SU-DHL-6 (cell line): ENCODE results near the gene HELLS.

Source experiments
- EZH2phosphoT487 ChIP-seq: fragments of 200-600 bp; sonication (generic), shearing (Covaris generic); conservative IDR thresholded peaks from 2 replicates; pipeline ENCODE4 v1.6.1; 2018; ENCODE audit warnings: mild to moderate bottlenecking, antibody characterized with exemption, low read length, moderate library complexity, mixed read lengths
- TF ChIP-seq, protein P1 (sequence below): fragments of 200-600 bp; sonication (generic); IDR thresholded peaks from one replicate; pipeline ENCODE4 v1.5.1; 2017; ENCODE audit warnings: antibody characterized with exemption, mild to moderate bottlenecking, low read length, moderate library complexity; ENCODE audit not compliant: insufficient read depth, poor library complexity, severe bottlenecking

GRCh38 chr10:94641480-94641879 lies 95.9 kb downstream of the HELLS start:
- TF ChIP-seq, protein P1, sequence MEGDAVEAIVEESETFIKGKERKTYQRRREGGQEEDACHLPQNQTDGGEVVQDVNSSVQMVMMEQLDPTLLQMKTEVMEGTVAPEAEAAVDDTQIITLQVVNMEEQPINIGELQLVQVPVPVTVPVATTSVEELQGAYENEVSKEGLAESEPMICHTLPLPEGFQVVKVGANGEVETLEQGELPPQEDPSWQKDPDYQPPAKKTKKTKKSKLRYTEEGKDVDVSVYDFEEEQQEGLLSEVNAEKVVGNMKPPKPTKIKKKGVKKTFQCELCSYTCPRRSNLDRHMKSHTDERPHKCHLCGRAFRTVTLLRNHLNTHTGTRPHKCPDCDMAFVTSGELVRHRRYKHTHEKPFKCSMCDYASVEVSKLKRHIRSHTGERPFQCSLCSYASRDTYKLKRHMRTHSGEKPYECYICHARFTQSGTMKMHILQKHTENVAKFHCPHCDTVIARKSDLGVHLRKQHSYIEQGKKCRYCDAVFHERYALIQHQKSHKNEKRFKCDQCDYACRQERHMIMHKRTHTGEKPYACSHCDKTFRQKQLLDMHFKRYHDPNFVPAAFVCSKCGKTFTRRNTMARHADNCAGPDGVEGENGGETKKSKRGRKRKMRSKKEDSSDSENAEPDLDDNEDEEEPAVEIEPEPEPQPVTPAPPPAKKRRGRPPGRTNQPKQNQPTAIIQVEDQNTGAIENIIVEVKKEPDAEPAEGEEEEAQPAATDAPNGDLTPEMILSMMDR, result no peak
- no peak for TF ChIP-seq EZH2phosphoT487
